HEK293 (cell line): ENCODE measurements around the gene ERCC5.

Experiments
- CTCF ChIP-seq: fragments of 450-650 bp; formaldehyde crosslinking; IDR thresholded peaks from 2 replicates; pipeline ENCODE4 v1.5.1; 2016; ENCODE audit warnings: missing biosample characterization, missing genetic modification characterization
- EGR2 ChIP-seq: fragments of 450-650 bp; formaldehyde crosslinking; IDR thresholded peaks from 2 replicates; pipeline ENCODE4 v1.5.1; 2016; ENCODE audit warnings: low read depth, missing biosample characterization, missing genetic modification characterization
- KLF17 ChIP-seq: fragments of 450-650 bp; formaldehyde crosslinking; IDR thresholded peaks from 2 replicates; pipeline ENCODE4 v1.5.1; 2016; ENCODE audit warnings: missing biosample characterization, missing genetic modification characterization
- REST ChIP-seq: fragments of 450-650 bp; formaldehyde crosslinking; IDR thresholded peaks from 2 replicates; pipeline ENCODE4 v1.5.1; 2016; ENCODE audit warnings: missing biosample characterization, missing genetic modification characterization
- ZBTB1 ChIP-seq: fragments of 450-650 bp; formaldehyde crosslinking; IDR thresholded peaks from 2 replicates; pipeline ENCODE4 v1.5.1; 2016; ENCODE audit warnings: missing biosample characterization, missing genetic modification characterization
- ZNF521 ChIP-seq: fragments of 450-650 bp; formaldehyde crosslinking; IDR thresholded peaks from 2 replicates; pipeline ENCODE4 v1.5.1; 2017; ENCODE audit warnings: missing biosample characterization, mild to moderate bottlenecking, missing genetic modification characterization
- ZNF660 ChIP-seq: fragments of 450-650 bp; IDR thresholded peaks from 2 replicates; pipeline ENCODE4 v1.5.1; 2018; ENCODE audit warnings: missing biosample characterization, mild to moderate bottlenecking, missing genetic modification characterization

GRCh38 chr13:102913914-102914313 lies 68.1 kb downstream of the ERCC5 start:
- TF ChIP-seq CTCF (tag by site-specific recombination) (no peak), REST (tag by site-specific recombination) (no peak), ZBTB1 (tag by site-specific recombination) (no peak), ZNF521 (tag by site-specific recombination) (no peak), KLF17 (tag by site-specific recombination) (no peak), EGR2 (no peak), ZNF660 (tag by site-specific recombination) (no peak)
